KMS-11 (cell line): ENCODE data around the gene BRF1.

Experiments
- H2AFZ ChIP-seq: fragments of 200-600 bp; sonication (generic); 2 replicates; pipeline ENCODE4 v1.6.1; 2016; ENCODE audit warnings: antibody characterized with exemption, mixed run types, low read depth
- H3K27ac ChIP-seq: fragments of 200-600 bp; sonication (generic); 2 replicates; pipeline ENCODE4 v1.6.1; 2016; ENCODE audit warnings: mild to moderate bottlenecking, mixed run types
- H3K27me3 ChIP-seq: fragments of 200-600 bp; sonication (generic); 2 replicates; pipeline ENCODE4 v1.6.1; 2017; ENCODE audit warnings: mild to moderate bottlenecking, low read depth, mixed run types, moderate library complexity; ENCODE audit not compliant: insufficient read depth
- H3K36me3 ChIP-seq: fragments of 200-600 bp; sonication (generic); 2 replicates; pipeline ENCODE4 v1.6.1; 2017; ENCODE audit warnings: mild to moderate bottlenecking, mixed run types; ENCODE audit not compliant: insufficient read depth
- H3K4me1 ChIP-seq: fragments of 200-600 bp; sonication (generic); 2 replicates; pipeline ENCODE4 v1.6.1; 2016; ENCODE audit warnings: mild to moderate bottlenecking, low read depth, mixed run types; ENCODE audit not compliant: poor library complexity, severe bottlenecking
- H3K4me2 ChIP-seq: fragments of 200-600 bp; sonication (generic); 2 replicates; pipeline ENCODE4 v1.7.0; 2016; ENCODE audit warnings: mild to moderate bottlenecking, mixed run types
- H3K4me3 ChIP-seq: fragments of 200-600 bp; sonication (generic); IDR thresholded peaks from 2 replicates; pipeline ENCODE4 v1.6.1; 2017; ENCODE audit warnings: low read depth, low read length, mixed read lengths; ENCODE audit not compliant: insufficient read depth
- H3K79me2 ChIP-seq: fragments of 200-600 bp; sonication (generic); 2 replicates; pipeline ENCODE4 v1.6.1; 2016; ENCODE audit warnings: low read depth, mixed run types; ENCODE audit not compliant: insufficient read depth
- H3K9ac ChIP-seq: fragments of 200-600 bp; sonication (generic); 2 replicates; pipeline ENCODE4 v1.6.1; 2016; ENCODE audit warnings: mild to moderate bottlenecking, mixed run types
- H4K20me1 ChIP-seq: fragments of 200-600 bp; sonication (generic); 2 replicates; pipeline ENCODE4 v1.6.1; 2016; ENCODE audit warnings: mild to moderate bottlenecking, mixed run types; ENCODE audit not compliant: insufficient read depth
- TF ChIP-seq, protein P1 (sequence below): fragments of 200-600 bp; sonication (generic); conservative IDR thresholded peaks from 2 replicates; pipeline ENCODE4 v1.6.1; 2017; ENCODE audit warnings: low read depth, mild to moderate bottlenecking, antibody characterized with exemption, low read length, moderate library complexity, mixed read lengths

Gene BRF1

DNA sequence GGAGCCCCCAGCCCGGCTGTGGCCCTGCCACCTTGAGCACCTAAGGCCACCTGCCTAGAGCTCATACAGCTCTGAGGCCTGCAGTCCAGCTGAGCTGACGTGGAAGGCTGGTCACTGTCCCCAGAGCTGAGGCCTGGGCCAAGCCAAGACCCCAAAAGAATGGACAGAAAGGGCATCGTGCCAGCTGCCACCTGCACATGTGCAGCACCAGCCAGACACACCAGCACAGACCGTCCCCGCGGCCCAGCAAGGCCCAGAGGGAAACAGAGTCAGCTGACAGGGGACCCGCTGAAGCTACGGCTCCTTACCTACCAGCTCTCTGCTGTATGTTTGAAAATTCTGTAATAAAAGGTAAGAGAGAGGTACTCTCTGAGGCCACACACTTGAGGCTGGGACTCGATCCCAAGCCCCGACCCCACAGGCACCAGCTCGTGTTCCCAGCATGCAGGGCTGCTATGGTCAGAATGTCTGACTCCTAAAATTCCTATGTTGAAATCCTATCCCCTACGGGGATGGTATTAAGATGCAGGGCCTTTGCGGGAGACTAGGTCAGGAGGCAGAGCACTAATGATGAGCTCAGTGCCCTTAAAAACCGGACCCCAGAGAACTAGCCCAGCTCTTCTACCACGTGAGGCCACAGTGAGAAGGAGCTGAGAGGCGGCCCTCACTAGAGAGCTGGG is 25.4 kb downstream of the BRF1 start:
- H3K4me2 ChIP-seq, result no peak overlapping the region
- no peak overlapping the region for H3K9ac ChIP-seq
- H3K36me3 ChIP-seq, result no peaks in the 10 kb centered on the region
- no peak overlapping the region for H3K4me3 ChIP-seq
- no peak overlapping the region for H2AFZ ChIP-seq
- no peaks in the 10 kb centered on the region for H3K4me1 ChIP-seq
- no peaks in the 10 kb centered on the region for H3K79me2 ChIP-seq
- H3K27ac ChIP-seq, result no peak overlapping the region
- H4K20me1 ChIP-seq, result no peaks in the 10 kb centered on the region
- no peaks in the 10 kb centered on the region for H3K27me3 ChIP-seq
- TF ChIP-seq, protein P1, sequence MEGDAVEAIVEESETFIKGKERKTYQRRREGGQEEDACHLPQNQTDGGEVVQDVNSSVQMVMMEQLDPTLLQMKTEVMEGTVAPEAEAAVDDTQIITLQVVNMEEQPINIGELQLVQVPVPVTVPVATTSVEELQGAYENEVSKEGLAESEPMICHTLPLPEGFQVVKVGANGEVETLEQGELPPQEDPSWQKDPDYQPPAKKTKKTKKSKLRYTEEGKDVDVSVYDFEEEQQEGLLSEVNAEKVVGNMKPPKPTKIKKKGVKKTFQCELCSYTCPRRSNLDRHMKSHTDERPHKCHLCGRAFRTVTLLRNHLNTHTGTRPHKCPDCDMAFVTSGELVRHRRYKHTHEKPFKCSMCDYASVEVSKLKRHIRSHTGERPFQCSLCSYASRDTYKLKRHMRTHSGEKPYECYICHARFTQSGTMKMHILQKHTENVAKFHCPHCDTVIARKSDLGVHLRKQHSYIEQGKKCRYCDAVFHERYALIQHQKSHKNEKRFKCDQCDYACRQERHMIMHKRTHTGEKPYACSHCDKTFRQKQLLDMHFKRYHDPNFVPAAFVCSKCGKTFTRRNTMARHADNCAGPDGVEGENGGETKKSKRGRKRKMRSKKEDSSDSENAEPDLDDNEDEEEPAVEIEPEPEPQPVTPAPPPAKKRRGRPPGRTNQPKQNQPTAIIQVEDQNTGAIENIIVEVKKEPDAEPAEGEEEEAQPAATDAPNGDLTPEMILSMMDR, result no peak

DNA sequence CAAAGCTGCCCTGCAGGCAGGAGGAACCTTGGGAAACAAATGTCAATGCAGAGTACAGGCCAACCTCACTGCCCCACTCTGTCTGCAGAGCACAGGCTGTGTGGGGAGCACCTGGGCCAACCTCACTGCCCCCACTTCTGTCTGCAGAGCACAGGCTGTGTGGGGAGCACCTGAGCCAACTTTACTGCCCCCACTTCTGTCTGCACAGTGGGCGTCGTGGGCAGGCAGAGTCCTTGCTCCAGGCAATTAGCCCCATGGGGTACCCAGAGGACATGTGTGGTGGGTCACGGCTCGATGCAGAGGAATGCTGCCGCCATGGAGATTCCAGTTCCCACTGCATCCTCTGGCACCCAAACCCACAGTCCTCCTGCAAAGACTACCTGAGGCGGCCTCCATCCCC is 26.2 kb downstream of the BRF1 start:
- no peaks in the 10 kb centered on the region for H3K4me1 ChIP-seq
- no peaks in the 10 kb centered on the region for H3K27me3 ChIP-seq
- no peak overlapping the region for H2AFZ ChIP-seq
- TF ChIP-seq, protein P1, result no peak
- H3K36me3 ChIP-seq, result no peaks in the 10 kb centered on the region
- H3K4me2 ChIP-seq, result no peak overlapping the region
- H3K4me3 ChIP-seq, result no peak overlapping the region
- H3K9ac ChIP-seq, result no peak overlapping the region
- H3K27ac ChIP-seq, result no peak overlapping the region
- no peaks in the 10 kb centered on the region for H4K20me1 ChIP-seq
- H3K79me2 ChIP-seq, result no peaks in the 10 kb centered on the region

DNA sequence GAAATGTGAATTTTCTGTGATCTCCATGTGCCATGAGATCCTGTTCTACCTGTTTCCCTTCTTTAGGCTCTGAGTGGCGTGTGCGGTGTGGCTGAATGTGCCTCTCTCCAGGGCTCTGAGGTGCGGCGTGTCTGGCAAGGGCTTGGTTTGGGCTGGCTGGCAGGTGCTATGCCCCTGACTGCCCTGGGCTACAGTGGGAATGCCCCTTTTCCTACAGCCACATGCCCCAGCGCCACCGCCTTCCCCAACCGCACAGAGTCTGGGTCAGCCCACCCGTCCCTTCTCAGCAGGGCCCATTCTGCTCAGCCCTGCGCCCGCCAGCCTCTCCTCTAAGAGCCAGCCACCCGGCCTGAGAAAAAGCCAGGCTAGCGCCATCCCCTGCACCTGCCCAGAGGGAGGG is 27.7 kb downstream of the BRF1 start:
- TF ChIP-seq, protein P1, result no peak
- Histone ChIP-seq H3K4me2 (no peak overlapping the region), H3K36me3 (no peaks in the 10 kb centered on the region), H4K20me1 (no peaks in the 10 kb centered on the region), H3K4me3 (no peak overlapping the region), H3K27me3 (no peaks in the 10 kb centered on the region), H3K9ac (no peak overlapping the region), H2AFZ (no peak overlapping the region), H3K27ac (no peak overlapping the region), H3K79me2 (no peaks in the 10 kb centered on the region), H3K4me1 (no peaks in the 10 kb centered on the region)

DNA sequence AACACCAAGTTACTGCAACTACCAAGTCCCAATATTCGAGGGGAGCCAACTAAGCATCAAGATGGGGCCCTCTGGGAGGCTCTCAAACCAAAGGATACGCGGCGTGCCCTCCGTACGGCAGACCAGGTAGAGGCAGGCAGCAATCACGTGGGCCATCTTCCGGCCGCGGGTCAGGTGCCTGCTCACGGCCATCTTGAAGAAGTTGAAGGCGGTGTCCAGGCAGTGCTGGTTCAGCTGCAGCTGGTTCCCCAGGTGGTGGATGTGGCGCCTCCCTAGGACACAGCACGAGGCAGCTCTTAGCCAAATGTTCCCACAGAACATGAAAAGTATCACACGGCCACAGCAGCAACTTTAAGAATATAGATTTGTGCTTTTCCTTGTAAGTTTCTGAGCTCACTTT is 28.2 kb downstream of the BRF1 start:
- Histone ChIP-seq H4K20me1 (no peaks in the 10 kb centered on the region), H3K79me2 (no peaks in the 10 kb centered on the region), H3K4me3 (no peak overlapping the region), H3K27me3 (no peaks in the 10 kb centered on the region), H3K4me1 (no peaks in the 10 kb centered on the region), H3K36me3 (no peaks in the 10 kb centered on the region), H2AFZ (no peak overlapping the region), H3K9ac (no peak overlapping the region), H3K27ac (no peak overlapping the region), H3K4me2 (no peak overlapping the region)
- TF ChIP-seq, protein P1, result no peak
